BLaER1 treated with 17β-estradiol and CSF1 and Interleukin-3, amounts not matched to agents 10 nM and 100 nM (cell line): ENCODE data around the gene OR2H2.

Experiments
- H3K27ac ChIP-seq, 11 experiments: shearing (Covaris generic); formaldehyde crosslinking; 2 replicates each; pipeline ENCODE4 v1.8.1; 2022
- H3K27me3 ChIP-seq, 11 experiments: shearing (Covaris generic); formaldehyde crosslinking; 2 replicates each; pipeline ENCODE4 v1.8.1; 2022
- H3K36me3 ChIP-seq, 11 experiments: shearing (Covaris generic); formaldehyde crosslinking; 2 replicates each; pipeline ENCODE4 v1.8.1; 2022
- H3K4me1 ChIP-seq, 10 experiments: shearing (Covaris generic); formaldehyde crosslinking; 2 replicates each; pipeline ENCODE4 v1.8.1; 2022
- H3K4me2 ChIP-seq, 11 experiments: shearing (Covaris generic); formaldehyde crosslinking; 2 replicates each; pipeline ENCODE4 v1.8.1; 2022
- H3K4me3 ChIP-seq, 10 experiments: shearing (Covaris generic); formaldehyde crosslinking; 2 replicates each; pipeline ENCODE4 v1.8.1; 2022
- H3K9ac ChIP-seq, 11 experiments: shearing (Covaris generic); formaldehyde crosslinking; 2 replicates each; pipeline ENCODE4 v1.8.1; 2022
- H3K9me3 ChIP-seq, 11 experiments: shearing (Covaris generic); formaldehyde crosslinking; replicated peaks in 1 of 11; 2 replicates each; pipeline ENCODE4 v1.8.1; 2022
- H4K20me1 ChIP-seq, 11 experiments: shearing (Covaris generic); formaldehyde crosslinking; 2 replicates each; pipeline ENCODE4 v1.8.1; 2022
- Cebpa-rat ChIP-seq, 11 experiments: shearing (Covaris generic); IDR thresholded peaks; 2 replicates each; pipeline ENCODE4 v1.8.1; 2022

OR2H2 gene

GRCh38 chr6:29577544-29577943 is 7.4 kb upstream of the OR2H2 start:
- H3K27me3 ChIP-seq = no peaks in the 10 kb centered on the region
- no peak overlapping the region for H3K9ac ChIP-seq
- H3K9me3 ChIP-seq = no peaks in the 10 kb centered on the region
- no peak overlapping the region for H3K27ac ChIP-seq
- H3K36me3 ChIP-seq = no peaks in the 10 kb centered on the region
- TF ChIP-seq Cebpa-rat (IDR thresholded peaks at IDR 0.05) = no peak
- H3K4me3 ChIP-seq = no peak overlapping the region
- H3K4me2 ChIP-seq = no peak overlapping the region
- H4K20me1 ChIP-seq = no peaks in the 10 kb centered on the region
- no peaks in the 10 kb centered on the region for H3K4me1 ChIP-seq

- no peak for TF ChIP-seq Cebpa-rat (IDR thresholded peaks at IDR 0.05)
- peaks cover 8 to 21% (median 16%) of the 10 kb centered on the region in 10 experiments; a peak in 19 of 20 replicates for H3K4me1 ChIP-seq
- H3K4me3 ChIP-seq = no peak overlapping the region
- no peak overlapping the region for H3K27ac ChIP-seq
- peak overlapping the region in 1 of 11 experiments; percentile 37; a peak in 3 of 22 replicates for H3K4me2 ChIP-seq
- H3K27me3 ChIP-seq = no peaks in the 10 kb centered on the region
- H4K20me1 ChIP-seq = no peaks in the 10 kb centered on the region; a peak in 1 of 22 replicates
- no peak overlapping the region for H3K9ac ChIP-seq
- no peaks in the 10 kb centered on the region for H3K36me3 ChIP-seq
- H3K9me3 ChIP-seq = no peaks in the 10 kb centered on the region
These were observed 4.6 kb downstream of the OR2H2 start for GRCh38 chr6:29589423-29590048.

DNA sequence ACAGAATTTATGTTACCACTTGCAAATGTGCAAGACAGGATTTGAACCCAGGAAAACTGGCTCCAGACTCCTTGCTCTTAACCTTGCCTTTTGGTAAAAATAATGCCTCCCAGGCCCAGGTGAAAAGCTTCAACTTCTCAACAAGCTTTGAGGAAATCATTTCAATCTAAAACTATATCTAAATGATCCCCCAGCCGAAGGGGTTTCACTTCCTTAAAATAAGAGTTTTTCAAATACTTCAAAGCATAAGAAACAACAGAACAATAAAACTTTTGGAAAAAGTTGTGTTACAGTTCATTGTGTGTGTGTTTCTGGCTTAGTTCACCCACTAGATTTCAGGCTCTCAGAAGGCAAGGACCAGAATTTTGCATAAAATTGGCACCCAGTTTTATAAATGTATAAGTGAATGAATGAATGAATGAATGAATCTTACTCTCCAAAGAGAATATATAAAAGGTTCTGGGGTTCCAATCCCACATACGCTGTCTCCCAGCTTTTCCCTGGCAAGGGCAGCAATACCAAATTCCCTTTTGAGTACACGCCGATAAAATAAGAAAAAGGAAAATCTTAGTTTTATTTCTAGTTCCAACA is 5.4 kb downstream of the OR2H2 start:
- Histone ChIP-seq H3K4me1 (peaks cover 8 to 21% (median 16%) of the 10 kb centered on the region in 10 experiments; a peak in 19 of 20 replicates), H4K20me1 (no peaks in the 10 kb centered on the region; a peak in 1 of 22 replicates), H3K36me3 (no peaks in the 10 kb centered on the region), H3K9ac (no peak overlapping the region), H3K27me3 (no peaks in the 10 kb centered on the region), H3K4me3 (no peak overlapping the region), H3K4me2 (peak overlapping the region in 8 of 11 experiments; percentile 13 to 53 (median 32); a peak in 10 of 22 replicates), H3K27ac (no peak overlapping the region), H3K9me3 (no peaks in the 10 kb centered on the region)
- no peak for TF ChIP-seq Cebpa-rat (IDR thresholded peaks at IDR 0.05)

GRCh38 chr6:29591677-29592076 is 6.8 kb downstream of the OR2H2 start:
- no peak for TF ChIP-seq Cebpa-rat (IDR thresholded peaks at IDR 0.05)
- Histone ChIP-seq H4K20me1 (no peaks in the 10 kb centered on the region; a peak in 1 of 22 replicates), H3K27ac (no peak overlapping the region)

DNA sequence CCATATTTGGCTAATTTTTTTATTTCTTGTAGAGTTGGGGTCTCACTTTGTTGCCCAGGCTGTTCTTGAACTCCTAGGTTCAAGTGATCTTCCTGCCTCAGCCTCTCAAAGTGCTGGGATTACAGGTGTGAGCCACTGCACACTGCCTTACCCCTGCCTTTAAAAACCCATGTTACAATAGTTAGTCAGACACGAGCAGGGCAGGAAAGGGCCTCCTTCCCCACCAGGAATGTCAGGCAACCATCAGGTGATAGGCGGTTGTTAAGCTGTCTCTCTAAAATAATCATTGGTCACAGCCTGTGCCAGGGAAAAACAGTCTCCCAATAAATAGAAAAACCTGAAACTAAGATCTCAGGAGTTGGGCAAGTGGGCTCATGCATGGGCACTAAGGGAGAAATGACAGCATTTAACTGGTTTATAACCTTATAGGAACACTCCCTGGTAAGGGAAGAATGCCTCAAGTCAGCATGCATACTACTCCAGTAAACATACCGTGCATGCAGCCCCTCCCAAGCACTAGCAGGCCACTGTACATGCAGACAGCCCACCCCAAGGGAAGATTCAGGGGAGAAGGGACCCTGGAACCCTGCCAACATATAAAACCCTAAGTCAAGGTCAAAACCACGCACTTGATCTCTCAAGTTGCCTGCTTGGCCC is 8.4 kb downstream of the OR2H2 start:
- no peak overlapping the region for H3K9ac ChIP-seq
- no peaks in the 10 kb centered on the region for H3K27me3 ChIP-seq
- H3K9me3 ChIP-seq = no peaks in the 10 kb centered on the region
- TF ChIP-seq Cebpa-rat (IDR thresholded peaks at IDR 0.05) = no peak
- no peaks in the 10 kb centered on the region for H3K36me3 ChIP-seq
- H3K4me3 ChIP-seq = no peak overlapping the region
- no peak overlapping the region for H3K27ac ChIP-seq
- H3K4me2 ChIP-seq = peak overlapping the region in 2 of 11 experiments; percentile 6 to 30; a peak in 1 of 22 replicates
- H3K4me1 ChIP-seq = peaks cover 8 to 14% (median 11%) of the 10 kb centered on the region in 10 experiments; a peak in 19 of 20 replicates
- H4K20me1 ChIP-seq = no peaks in the 10 kb centered on the region; a peak in 1 of 22 replicates

More at GRCh38 chr6:29591677-29592076, 6.8 kb downstream of the OR2H2 start:
- no peak overlapping the region for H3K4me2 ChIP-seq
- H3K36me3 ChIP-seq = no peaks in the 10 kb centered on the region
- H3K9me3 ChIP-seq = no peaks in the 10 kb centered on the region
- no peak overlapping the region for H3K9ac ChIP-seq
- peaks cover 8 to 21% (median 16%) of the 10 kb centered on the region in 10 experiments; a peak in 19 of 20 replicates for H3K4me1 ChIP-seq
- H3K4me3 ChIP-seq = no peak overlapping the region
- no peaks in the 10 kb centered on the region for H3K27me3 ChIP-seq

DNA sequence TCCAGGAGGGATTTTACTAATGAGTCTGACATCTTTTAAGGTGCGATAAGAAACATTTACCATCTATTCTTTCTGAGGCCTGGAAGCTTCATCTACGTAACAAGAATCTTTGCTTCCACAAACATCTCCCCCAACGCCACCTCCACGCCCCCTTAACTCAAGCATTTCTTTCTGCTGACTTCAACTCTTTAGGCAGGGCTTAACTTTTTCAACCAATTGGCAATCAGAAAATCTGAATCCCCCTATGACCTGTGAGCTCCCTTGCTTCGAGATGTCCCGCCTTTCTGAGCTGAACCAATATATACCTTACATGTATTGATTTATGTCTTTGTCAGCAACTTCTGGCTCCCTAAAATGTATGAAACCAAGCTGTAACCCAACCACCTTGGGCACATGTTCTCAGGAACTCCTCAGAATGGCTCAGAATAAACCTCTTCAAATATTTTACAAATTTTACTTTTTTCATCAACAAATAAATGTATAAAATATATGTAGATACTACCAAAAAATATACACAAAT is 11.5 kb downstream of the OR2H2 start:
- no peak overlapping the region for H3K27ac ChIP-seq
- H3K9me3 ChIP-seq = no peaks in the 10 kb centered on the region
- no peak for TF ChIP-seq Cebpa-rat (IDR thresholded peaks at IDR 0.05)

GRCh38 chr6:29597184-29597583 is 12.3 kb downstream of the OR2H2 start:
- H3K4me3 ChIP-seq = no peak overlapping the region
- H3K27me3 ChIP-seq = no peaks in the 10 kb centered on the region
- peaks cover 15 to 32% (median 26%) of the 10 kb centered on the region in 11 experiments for H3K36me3 ChIP-seq
- no peak for TF ChIP-seq Cebpa-rat (IDR thresholded peaks at IDR 0.05)
- no peak overlapping the region for H3K9ac ChIP-seq
- no peak overlapping the region for H3K27ac ChIP-seq
- no peak overlapping the region for H3K4me2 ChIP-seq
- peaks cover 0 to 8% (median 0%) of the 10 kb centered on the region in 10 experiments; a peak in 3 of 20 replicates for H3K4me1 ChIP-seq
- no peaks in the 10 kb centered on the region; a peak in 1 of 22 replicates for H4K20me1 ChIP-seq
- no peaks in the 10 kb centered on the region for H3K9me3 ChIP-seq

More for the DNA sequence above, 11.5 kb downstream of the OR2H2 start:
- Histone ChIP-seq H3K4me3 (no peak overlapping the region), H3K27me3 (no peaks in the 10 kb centered on the region), H3K4me2 (no peak overlapping the region), H3K36me3 (peaks cover 7 to 25% (median 19%) of the 10 kb centered on the region in 11 experiments; a peak in 21 of 22 replicates), H3K4me1 (peaks cover 0 to 8% (median 0%) of the 10 kb centered on the region in 10 experiments; a peak in 3 of 20 replicates), H3K9ac (no peak overlapping the region), H4K20me1 (no peaks in the 10 kb centered on the region; a peak in 1 of 22 replicates)

DNA sequence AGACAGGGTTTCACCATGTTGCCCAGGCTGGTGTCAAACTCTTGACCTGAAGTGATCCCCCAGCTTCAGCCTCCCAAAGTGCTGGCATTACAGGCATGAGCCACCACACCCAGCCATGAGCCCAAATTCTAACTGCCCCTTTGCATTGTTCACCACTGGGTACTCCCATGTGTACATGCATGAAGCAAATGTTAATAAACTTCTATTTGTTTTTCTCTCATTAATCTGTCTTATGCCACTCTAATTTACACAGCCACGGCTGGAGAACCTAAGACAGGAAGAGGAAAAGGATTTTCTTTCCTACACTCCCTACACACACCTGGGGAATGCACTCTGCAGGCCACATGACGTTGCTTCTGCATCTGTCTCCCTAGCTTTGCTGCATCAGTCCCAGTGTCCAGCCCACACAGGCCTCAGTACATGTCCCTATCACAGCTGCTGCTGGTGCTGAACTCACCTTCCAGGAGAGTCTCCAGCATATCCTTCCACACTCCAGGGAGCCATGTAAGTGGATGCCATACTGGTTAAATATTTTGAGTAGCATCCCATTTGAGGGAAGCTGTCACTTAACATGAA is 13.3 kb downstream of the OR2H2 start:
- Histone ChIP-seq H3K4me2 (no peak overlapping the region), H3K27me3 (no peaks in the 10 kb centered on the region), H3K4me3 (no peak overlapping the region), H3K9ac (no peak overlapping the region), H3K9me3 (no peaks in the 10 kb centered on the region), H4K20me1 (peaks cover 0 to 3% (median 0%) of the 10 kb centered on the region in 11 experiments; a peak in 2 of 22 replicates), H3K36me3 (peaks cover 25 to 43% (median 36%) of the 10 kb centered on the region in 11 experiments), H3K4me1 (no peaks in the 10 kb centered on the region), H3K27ac (no peak overlapping the region)
- TF ChIP-seq Cebpa-rat (IDR thresholded peaks at IDR 0.05) = no peak
